Karpas-422 (cell line): ENCODE measurements around the gene CTSE. TPM values are rescaled to one million over a fixed set of nuclear protein-coding genes. Genes with fewer than 3 reads are reported as not detected.
A peak's percentile ranks its signal among the peaks of the same experiment; 100 is the strongest.
"Not testable (repeated sequence)": the region's sequence is repeated elsewhere in the genome, so short reads cannot be mapped to it uniquely, and the experiment has no call there.

Experiments
- DNase-seq: peaks from one replicate; pipeline ENCODE4 v3.0.0-alpha.2; 2015
- H2AFZ ChIP-seq: fragments of 200-600 bp; sonication (generic); 2 replicates; pipeline ENCODE4 v1.6.1; 2014; ENCODE audit warnings: antibody characterized with exemption, low read length, mixed read lengths
- H3K27ac ChIP-seq: fragments of 200-600 bp; sonication (generic); 2 replicates; pipeline ENCODE4 v1.5.1; 2014; ENCODE audit warnings: mild to moderate bottlenecking, low read length, moderate library complexity
- H3K27me3 ChIP-seq: fragments of 200-600 bp; sonication (generic); 2 replicates; pipeline ENCODE4 v1.6.1; 2014; ENCODE audit warnings: low read length, mixed read lengths
- H3K36me3 ChIP-seq: fragments of 200-600 bp; sonication (generic); 2 replicates; pipeline ENCODE4 v1.6.1; 2014; ENCODE audit warnings: low read length, mixed read lengths; ENCODE audit not compliant: insufficient read depth
- H3K4me1 ChIP-seq: fragments of 200-600 bp; sonication (generic); 2 replicates; pipeline ENCODE4 v1.6.1; 2014; ENCODE audit warnings: mild to moderate bottlenecking, low read length, mixed read lengths
- H3K4me2 ChIP-seq: fragments of 200-600 bp; sonication (generic); 2 replicates; pipeline ENCODE4 v1.6.1; 2014; ENCODE audit warnings: low read length, low read depth, mild to moderate bottlenecking; ENCODE audit not compliant: poor library complexity, severe bottlenecking
- H3K4me3 ChIP-seq: fragments of 200-600 bp; sonication (generic); 2 replicates; pipeline ENCODE4 v1.5.1; 2014; ENCODE audit warnings: mild to moderate bottlenecking, antibody characterized with exemption, low read length, mixed read lengths
- H3K79me2 ChIP-seq: fragments of 200-600 bp; sonication (generic); 2 replicates; pipeline ENCODE4 v1.6.1; 2014; ENCODE audit warnings: mild to moderate bottlenecking, low read length, mixed read lengths
- H3K9ac ChIP-seq: fragments of 200-600 bp; sonication (generic); 2 replicates; pipeline ENCODE4 v1.6.0; 2014; ENCODE audit warnings: low read length
- H3K9me2 ChIP-seq: fragments of 200-600 bp; sonication (generic), shearing (Covaris generic); replicated peaks from 2 replicates; pipeline ENCODE4 v1.6.0; 2014; ENCODE audit warnings: mild to moderate bottlenecking, low read length, moderate library complexity; ENCODE audit not compliant: insufficient read depth
- H3K9me3 ChIP-seq: fragments of 300-700, 200-600 bp; sonication (generic); 2 replicates; pipeline ENCODE4 v1.6.1; 2014; ENCODE audit warnings: low read length, mixed read lengths
- H4K20me1 ChIP-seq: fragments of 200-600 bp; sonication (generic); 2 replicates; pipeline ENCODE4 v1.6.1; 2014; ENCODE audit warnings: mild to moderate bottlenecking, antibody characterized with exemption, low read length, low read depth; ENCODE audit not compliant: insufficient read depth
- total RNA-seq: library from RNA; depleted of rRNA; stranded (reverse); fragments of >200 nt; shearing (Covaris generic); gene quantifications from 2 replicates; pipeline ENCODE4 v1.2.3, GENCODE V29; 2014; ENCODE audit warnings: low replicate concordance

Gene CTSE
- total RNA-seq, 1 experiment from 2014 or later = not detected

DNA sequence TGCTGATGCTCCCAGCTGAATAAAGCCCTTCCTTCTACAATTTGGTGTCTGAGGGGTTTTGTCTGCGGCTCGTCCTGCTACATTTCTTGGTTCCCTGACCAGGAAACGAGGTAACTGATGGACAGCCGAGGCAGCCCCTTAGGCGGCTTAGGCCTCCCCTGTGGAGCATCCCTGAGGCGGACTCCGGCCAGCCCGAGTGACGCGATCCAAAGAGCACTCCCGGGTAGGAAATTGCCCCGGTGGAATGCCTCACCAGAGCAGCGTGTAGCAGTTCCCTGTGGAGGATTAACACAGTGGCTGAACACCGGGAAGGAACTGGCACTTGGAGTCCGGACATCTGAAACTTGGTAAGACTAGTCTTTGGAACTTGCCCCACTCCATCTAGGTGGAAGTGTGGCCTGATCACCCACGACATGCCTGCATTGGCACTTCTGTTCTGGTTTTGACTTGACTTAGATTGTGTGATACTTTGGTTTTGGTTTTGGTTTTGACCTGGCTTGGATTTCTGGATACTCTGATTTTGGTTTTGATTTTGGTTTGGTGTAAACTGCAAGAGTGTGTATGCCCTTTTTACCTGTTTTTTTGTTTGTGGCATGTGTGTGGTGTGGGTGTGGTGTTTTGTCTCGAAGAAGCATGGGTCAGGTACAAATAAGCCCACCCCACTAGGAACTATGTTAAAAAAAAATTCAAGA, 29.4 kb upstream of the CTSE start, which contains the start of gene RHEX:
Gene RHEX, plus strand, starts transcription at position 255 of the 692 bp plus-strand sequence. CDS start 44,656 bp downstream, outside the sequence.
- not testable (repeated sequence) for H3K79me2 ChIP-seq, H3K9me2 ChIP-seq, H3K36me3 ChIP-seq, DNase-seq, H3K27ac ChIP-seq, H2AFZ ChIP-seq, H3K4me2 ChIP-seq, H4K20me1 ChIP-seq, H3K9me3 ChIP-seq, H3K4me3 ChIP-seq, H3K27me3 ChIP-seq, H3K9ac ChIP-seq
- H3K4me1 ChIP-seq = peaks cover 11% of the 10 kb centered on the region

DNA sequence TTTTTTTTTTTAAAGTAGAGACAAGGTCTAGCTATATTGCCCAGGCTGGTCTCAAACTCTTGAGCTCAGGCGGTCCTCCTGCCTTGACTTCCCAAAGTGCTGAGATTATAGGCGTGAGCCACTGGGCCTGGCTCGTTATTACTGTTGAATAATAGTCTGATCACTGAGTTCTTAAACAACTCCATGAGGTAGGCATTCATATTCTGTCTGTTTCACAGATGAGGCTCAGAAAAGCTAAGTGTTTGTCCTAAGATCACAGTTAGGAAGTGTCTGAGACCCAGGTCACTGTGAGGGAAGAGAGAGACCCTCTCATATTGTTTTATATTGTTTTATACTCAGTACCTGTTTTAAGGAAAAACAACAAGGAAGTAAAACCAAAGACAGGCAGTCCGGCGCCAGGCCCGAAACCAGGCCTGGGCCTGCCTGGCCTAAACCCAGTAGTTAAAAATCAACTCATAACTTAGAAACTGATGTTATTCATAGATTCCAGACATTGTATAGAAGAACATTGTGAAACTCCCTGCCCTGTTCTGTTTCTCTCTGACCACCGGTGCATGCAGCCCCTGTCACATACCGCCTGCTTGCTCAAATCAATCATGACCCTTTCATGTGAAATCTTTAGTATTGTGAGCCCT, 28.7 kb upstream of the CTSE start:
- not testable (repeated sequence) for DNase-seq, H3K79me2 ChIP-seq, H4K20me1 ChIP-seq, H3K4me2 ChIP-seq, H3K27me3 ChIP-seq, H3K9ac ChIP-seq, H3K4me3 ChIP-seq, H3K9me2 ChIP-seq, H3K9me3 ChIP-seq, H2AFZ ChIP-seq, H3K36me3 ChIP-seq, H3K27ac ChIP-seq
- peaks cover 11% of the 10 kb centered on the region for H3K4me1 ChIP-seq

DNA sequence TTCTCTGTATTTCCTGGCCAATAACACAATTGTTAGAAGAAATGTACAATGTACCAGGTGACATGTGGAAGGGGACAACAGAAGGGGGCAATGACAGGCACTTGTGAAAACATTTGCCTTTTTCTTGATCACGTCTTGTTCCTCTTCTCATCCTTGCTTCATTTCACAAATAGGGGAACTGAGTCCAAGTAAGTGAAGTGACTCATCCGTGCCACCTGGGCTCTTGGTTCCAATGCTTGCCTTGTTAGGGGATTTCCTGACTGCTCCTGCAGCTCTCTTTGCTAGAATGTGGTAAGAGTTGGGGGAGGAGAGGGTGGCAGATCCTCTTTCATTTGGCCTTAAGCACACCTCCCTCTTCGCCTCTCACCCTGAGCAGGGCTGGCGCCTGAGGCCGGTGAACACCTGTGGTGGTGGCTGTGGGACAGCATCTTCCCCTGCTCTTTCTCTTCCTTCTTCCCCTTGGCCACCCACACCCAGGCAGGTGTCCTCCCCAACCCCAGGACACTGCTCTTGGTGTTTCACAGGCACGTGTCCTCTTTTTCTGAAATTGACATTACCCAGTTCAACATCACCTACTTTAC, 27.1 kb upstream of the CTSE start:
- Histone ChIP-seq H3K27me3 (0 out of 2 replicates have a peak, but pooled peaks cover 2% of the 10 kb centered on the region), H4K20me1 (no peaks in the 10 kb centered on the region), H3K36me3 (no peaks in the 10 kb centered on the region), H2AFZ (no peak overlapping the region), H3K27ac (no peak overlapping the region), H3K9ac (no peak overlapping the region), H3K9me3 (no peaks in the 10 kb centered on the region), H3K4me3 (no peak overlapping the region), H3K4me2 (no peak overlapping the region), H3K9me2 (no peaks in the 10 kb centered on the region), H3K79me2 (no peaks in the 10 kb centered on the region), H3K4me1 (peaks cover 11% of the 10 kb centered on the region)
- peak; percentile 58 for DNase-seq

DNA sequence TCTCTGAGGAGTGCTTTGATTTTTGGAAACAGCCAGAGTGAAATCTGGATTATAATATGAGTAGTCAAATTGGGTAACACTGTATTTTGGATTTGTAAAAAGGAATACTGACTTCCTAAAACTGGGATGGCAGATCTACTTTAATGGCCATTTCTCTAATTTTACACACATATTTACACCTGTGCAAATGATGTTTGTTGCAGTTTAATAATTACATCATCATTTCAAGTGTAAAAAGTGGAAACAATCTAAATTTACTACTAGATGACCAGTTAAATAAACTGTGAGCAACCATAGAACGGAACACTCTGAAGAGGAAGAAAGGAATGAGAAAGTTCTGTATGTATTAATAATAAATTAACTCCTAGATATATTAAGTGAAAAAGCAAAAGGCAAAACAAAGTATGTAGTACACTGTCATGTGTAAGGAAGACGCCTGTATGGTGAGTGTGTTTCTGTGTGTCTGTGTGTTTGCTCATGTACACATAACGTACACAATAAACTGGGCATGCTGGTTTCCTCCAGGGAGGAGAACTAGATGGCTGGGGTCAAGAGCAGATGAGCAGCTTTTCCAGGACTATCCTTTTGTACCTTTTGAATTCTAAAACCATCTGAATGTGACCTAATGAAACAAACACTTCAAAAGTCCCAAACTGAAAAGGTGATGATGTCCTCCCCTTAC, 26.4 kb upstream of the CTSE start:
- 0 out of 2 replicates have a peak, but pooled peaks cover 2% of the 10 kb centered on the region for H3K27me3 ChIP-seq
- H3K4me2 ChIP-seq = no peak overlapping the region
- H3K27ac ChIP-seq = no peak overlapping the region
- no peaks in the 10 kb centered on the region for H3K79me2 ChIP-seq
- no peaks in the 10 kb centered on the region for H3K9me3 ChIP-seq
- no peak for DNase-seq
- no peak overlapping the region for H3K4me3 ChIP-seq
- H3K9ac ChIP-seq = no peak overlapping the region
- no peaks in the 10 kb centered on the region for H4K20me1 ChIP-seq
- H2AFZ ChIP-seq = no peak overlapping the region
- no peaks in the 10 kb centered on the region for H3K9me2 ChIP-seq
- peaks cover 11% of the 10 kb centered on the region for H3K4me1 ChIP-seq
- no peaks in the 10 kb centered on the region for H3K36me3 ChIP-seq

DNA sequence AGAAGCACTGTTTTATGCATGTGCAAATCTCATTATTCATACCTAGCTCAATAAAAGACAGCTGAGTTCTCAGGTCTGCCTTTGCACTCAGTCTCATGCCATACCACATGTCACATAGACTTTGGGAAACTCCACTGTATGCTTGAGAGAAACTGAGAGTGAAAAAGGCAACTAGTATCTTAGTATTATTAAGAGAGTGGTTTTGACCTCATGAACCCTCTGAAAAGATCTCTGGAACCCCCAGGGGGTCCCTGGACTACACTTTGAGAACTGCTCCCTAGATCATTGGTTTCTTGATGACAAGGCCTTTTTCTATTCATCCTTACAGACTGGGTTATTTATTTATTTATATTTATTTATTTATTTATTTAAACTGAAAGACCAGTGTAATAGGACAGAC, 25.6 kb upstream of the CTSE start:
- Histone ChIP-seq H3K79me2 (no peaks in the 10 kb centered on the region), H3K9me2 (no peaks in the 10 kb centered on the region), H3K4me2 (no peak overlapping the region), H3K27me3 (0 out of 2 replicates have a peak, but pooled peaks cover 2% of the 10 kb centered on the region), H4K20me1 (no peaks in the 10 kb centered on the region), H3K9me3 (no peaks in the 10 kb centered on the region), H3K4me1 (peaks cover 11% of the 10 kb centered on the region), H3K27ac (no peak overlapping the region), H3K36me3 (no peaks in the 10 kb centered on the region), H3K9ac (no peak overlapping the region), H2AFZ (no peak overlapping the region), H3K4me3 (no peak overlapping the region)
- DNase-seq = no peak

DNA sequence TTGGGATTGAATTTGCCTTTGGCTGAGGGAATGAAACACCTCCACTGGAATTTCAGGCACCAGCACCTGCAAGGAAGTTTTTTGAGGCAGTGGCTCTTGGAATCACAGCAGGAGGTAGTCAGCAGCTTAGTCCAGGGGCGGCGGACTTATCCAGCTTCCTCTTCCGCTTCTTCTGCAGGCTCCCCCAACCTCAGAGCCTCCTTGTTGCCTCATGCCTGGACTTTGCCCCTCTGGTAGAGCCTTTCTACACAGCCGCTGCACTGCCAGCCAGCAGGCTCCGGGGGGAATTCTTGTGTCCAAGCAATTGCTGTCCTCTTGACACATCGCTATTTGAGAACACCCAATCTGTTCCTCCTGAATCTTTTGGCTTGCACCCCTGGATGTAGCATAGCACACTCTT, 24.9 kb upstream of the CTSE start:
- Histone ChIP-seq H3K27ac (no peak overlapping the region), H3K9me3 (no peaks in the 10 kb centered on the region), H3K79me2 (no peaks in the 10 kb centered on the region), H3K36me3 (no peaks in the 10 kb centered on the region), H3K27me3 (0 out of 2 replicates have a peak, but pooled peaks cover 2% of the 10 kb centered on the region), H3K4me2 (no peak overlapping the region), H4K20me1 (no peaks in the 10 kb centered on the region), H3K9me2 (no peaks in the 10 kb centered on the region), H3K4me1 (peaks cover 11% of the 10 kb centered on the region), H3K9ac (no peak overlapping the region), H3K4me3 (no peak overlapping the region), H2AFZ (no peak overlapping the region)
- DNase-seq = no peak

DNA sequence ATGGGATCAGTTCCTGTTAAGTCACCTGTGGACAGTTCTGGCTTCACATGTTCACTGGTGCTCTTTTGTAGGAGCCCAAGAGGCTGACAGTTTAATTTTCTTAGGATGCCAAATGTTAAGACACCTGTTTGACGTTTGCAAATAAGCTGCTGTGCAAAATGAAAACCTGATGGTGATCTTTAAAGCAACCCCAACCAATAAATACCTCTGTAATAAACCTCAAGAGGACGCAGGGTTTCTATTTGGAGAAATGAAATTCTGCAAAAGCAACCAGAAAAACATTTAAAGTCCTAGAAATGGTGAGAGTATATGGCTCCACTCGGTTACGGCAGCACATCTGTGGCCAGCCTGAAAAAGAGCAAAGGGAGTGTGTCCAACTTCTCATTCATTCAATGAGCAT, 23.6 kb upstream of the CTSE start:
- no peaks in the 10 kb centered on the region for H3K79me2 ChIP-seq
- H3K4me2 ChIP-seq = no peak overlapping the region
- no peak overlapping the region for H3K9ac ChIP-seq
- H3K4me3 ChIP-seq = no peak overlapping the region
- H3K4me1 ChIP-seq = peaks cover 11% of the 10 kb centered on the region
- no peaks in the 10 kb centered on the region for H3K9me3 ChIP-seq
- no peak for DNase-seq
- H2AFZ ChIP-seq = no peak overlapping the region
- H3K27me3 ChIP-seq = no peaks in the 10 kb centered on the region
- no peaks in the 10 kb centered on the region for H4K20me1 ChIP-seq
- no peak overlapping the region for H3K27ac ChIP-seq
- no peaks in the 10 kb centered on the region for H3K36me3 ChIP-seq
- no peaks in the 10 kb centered on the region for H3K9me2 ChIP-seq

DNA sequence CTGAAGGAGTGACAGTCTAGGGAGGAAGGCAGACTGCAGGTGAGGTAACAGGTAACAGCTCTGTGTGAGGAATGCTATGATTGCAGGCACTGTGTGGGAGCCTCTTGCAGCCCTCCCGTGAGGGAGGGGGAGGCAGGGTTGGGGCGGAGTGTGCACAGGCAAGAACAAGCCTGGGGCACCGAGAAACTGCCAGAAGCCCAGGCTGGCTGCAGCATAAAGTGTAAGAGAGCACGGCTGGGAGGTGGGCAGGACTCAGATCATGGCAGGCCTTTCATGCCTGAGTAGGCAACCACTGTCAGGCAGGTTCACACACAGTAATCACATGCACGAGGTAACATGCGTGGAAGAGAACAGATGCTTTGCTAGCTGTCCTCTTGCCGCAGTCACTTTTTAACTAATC, 17.9 kb upstream of the CTSE start:
- Histone ChIP-seq H3K27me3 (no peaks in the 10 kb centered on the region), H3K9me3 (no peaks in the 10 kb centered on the region), H3K27ac (no peak overlapping the region), H3K79me2 (no peaks in the 10 kb centered on the region), H4K20me1 (no peaks in the 10 kb centered on the region), H3K36me3 (no peaks in the 10 kb centered on the region), H2AFZ (no peak overlapping the region), H3K9ac (no peak overlapping the region), H3K9me2 (no peaks in the 10 kb centered on the region), H3K4me1 (no peaks in the 10 kb centered on the region), H3K4me2 (no peak overlapping the region), H3K4me3 (no peak overlapping the region)
- DNase-seq = no peak
